Inflammatory macrophage treated with lipopolysaccharide for 1 hour (primary cell): ENCODE results near the gene COL21A1.
"Not testable (repeated sequence)": the region's sequence is repeated elsewhere in the genome, so short reads cannot be mapped to it uniquely, and the experiment has no call there.

ENCODE experiments used
- DNase-seq, 2 donors: peaks; one replicate each; pipeline ENCODE4 v3.0.0-alpha.2; 2020 to 2022

The COL21A1 gene

GRCh38 chr6:56041591-56041990 lies 205.8 kb downstream of the COL21A1 start:
- no peak for DNase-seq

DNA sequence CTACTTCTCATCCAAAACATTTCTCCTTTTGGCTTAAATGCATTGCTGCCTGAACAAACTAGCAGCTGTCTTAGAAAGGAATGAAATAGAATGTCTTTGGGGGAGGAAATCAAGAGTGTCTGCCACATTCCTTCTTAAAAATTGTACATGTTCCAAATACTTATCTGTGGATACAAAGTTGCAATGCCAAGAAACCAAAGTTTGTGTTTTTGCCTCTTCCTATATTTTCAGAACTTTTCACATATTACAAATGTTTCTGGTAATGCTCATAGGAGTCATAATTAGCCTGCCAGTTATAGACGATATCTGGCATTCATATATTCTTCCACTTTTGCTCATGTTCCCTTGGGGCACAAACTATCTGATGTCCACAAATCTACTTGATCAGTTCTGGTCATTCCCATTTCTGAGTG lies 206.5 kb downstream of the COL21A1 start:
- no peak for DNase-seq

- peak; percentile 53 to 57 for DNase-seq
Observed at GRCh38 chr6:56040223-56040622, 207.2 kb downstream of the COL21A1 start.

DNA sequence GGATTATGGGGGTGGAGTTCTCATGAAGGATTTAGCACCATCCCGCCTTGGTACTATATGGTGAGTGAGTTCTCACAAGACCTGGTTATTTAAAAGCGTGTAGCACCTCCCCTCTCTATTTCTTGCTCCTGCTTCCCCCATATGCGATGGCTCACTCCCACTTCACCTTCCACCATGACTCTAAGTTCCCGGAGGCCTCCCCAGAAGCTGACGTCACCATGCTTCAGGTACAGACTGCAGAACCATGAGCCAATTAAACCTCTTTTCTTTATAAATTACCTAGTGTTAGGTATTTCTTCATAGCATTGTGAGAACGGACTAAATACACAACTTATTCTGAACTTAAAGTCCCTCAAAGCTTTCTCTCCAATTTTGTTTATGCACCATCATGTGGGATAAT lies 208.6 kb downstream of the COL21A1 start:
- no peak for DNase-seq

GRCh38 chr6:56037601-56038000 lies 209.8 kb downstream of the COL21A1 start:
- DNase-seq = no peak

- no peak for DNase-seq
Observed at GRCh38 chr6:56036916-56037600, 210.3 kb downstream of the COL21A1 start.

GRCh38 chr6:56033401-56033800 lies 214.0 kb downstream of the COL21A1 start:
- no peak for DNase-seq

GRCh38 chr6:56032715-56033260 lies 214.6 kb downstream of the COL21A1 start:
- no peak for DNase-seq

GRCh38 chr6:56027865-56028264 lies 219.5 kb downstream of the COL21A1 start:
- no peak for DNase-seq

GRCh38 chr6:56026455-56027180 lies 220.8 kb downstream of the COL21A1 start:
- DNase-seq = no peak

- no peak for DNase-seq
Observed at GRCh38 chr6:56025795-56026194, 221.6 kb downstream of the COL21A1 start.

GRCh38 chr6:56024931-56025330 lies 222.4 kb downstream of the COL21A1 start:
- no peak for DNase-seq

GRCh38 chr6:56023829-56024228 lies 223.6 kb downstream of the COL21A1 start:
- DNase-seq = no peak

- DNase-seq = no peak
Observed at GRCh38 chr6:56022678-56023077, 224.7 kb downstream of the COL21A1 start.

GRCh38 chr6:56021943-56022342 lies 225.4 kb downstream of the COL21A1 start:
- DNase-seq = no peak

- no peak for DNase-seq
Observed at GRCh38 chr6:56019973-56020372, 227.4 kb downstream of the COL21A1 start.

- no peak for DNase-seq
Observed at GRCh38 chr6:56017198-56017597, 230.2 kb downstream of the COL21A1 start.

- DNase-seq = not testable (repeated sequence)
Observed at GRCh38 chr6:56014039-56014438, 233.3 kb downstream of the COL21A1 start.

DNA sequence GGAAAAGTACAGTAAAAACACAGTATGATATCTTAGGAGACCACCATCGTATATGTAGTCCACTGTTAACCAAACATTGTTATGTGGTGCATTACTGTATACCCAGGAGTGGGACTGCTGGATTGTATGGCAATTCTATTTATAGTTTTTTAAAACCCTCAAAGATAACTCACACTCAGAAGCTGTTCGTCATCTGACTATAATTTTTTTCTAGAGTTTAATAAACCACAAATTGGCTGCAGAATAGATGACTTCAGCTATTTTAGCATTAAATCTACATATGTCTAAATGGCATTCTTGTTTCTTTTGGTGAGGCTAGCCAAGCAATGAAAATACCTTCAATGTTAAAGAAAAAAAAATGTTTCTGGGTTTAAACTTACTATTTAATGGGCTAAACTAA lies 237.7 kb downstream of the COL21A1 start:
- no peak for DNase-seq
